Right lobe of liver (tissue), 6 donors: Measurements from ENCODE around the gene LOXL3. TPM values are rescaled to one million over a fixed set of nuclear protein-coding genes. Genes with fewer than 3 reads are reported as not detected.

Source experiments
- ATAC-seq, 4 donors: fragments of 200-7000 bp; cut with Tn5 transposase; one replicate each; pipeline ENCODE4 v1.9.1; 2020; ENCODE audit warnings: mild to moderate bottlenecking in 4 of 4, moderate library complexity in 4 of 4
- DNase-seq, 3 donors: peaks; one replicate each; pipeline ENCODE4 v3.0.0-alpha.2; 2020
- H3K27ac ChIP-seq, 3 donors: fragments of 200-600 bp; one replicate each; pipeline ENCODE4 v1.8.0; 2022
- H3K27me3 ChIP-seq, 2 donors: fragments of 200-600 bp; one replicate each; pipeline ENCODE4 v1.8.0; 2022
- H3K36me3 ChIP-seq, 4 donors: fragments of 200-600 bp; sonication (generic) in 1 of 4; one replicate each; pipeline versions ENCODE4 v1.5.1 to v1.8.0; 2017 to 2022; ENCODE audit warnings: control low read depth in 1 of 4
- H3K4me1 ChIP-seq, 4 donors: fragments of 200-600 bp; sonication (generic) in 1 of 4; one replicate each; pipeline versions ENCODE4 v1.5.1 to v1.8.0; 2017 to 2022; ENCODE audit warnings: control low read depth in 1 of 4
- H3K4me3 ChIP-seq, 3 donors: fragments of 200-600 bp; one replicate each; pipeline ENCODE4 v1.8.0; 2022
- H3K9me3 ChIP-seq, 4 donors: fragments of 200-600 bp; sonication (generic) in 1 of 4; one replicate each; pipeline versions ENCODE4 v1.5.1 to v1.8.0; 2017 to 2022; ENCODE audit warnings: control low read depth in 1 of 4
- CTCF ChIP-seq, 4 donors: fragments of 200-600 bp in 3 of 4; fragments of 450-650 bp in 1 of 4; IDR thresholded peaks; one replicate each; pipeline versions ENCODE4 v1.5.1 to v1.8.0; 2016 to 2022; ENCODE audit warnings: antibody characterized with exemption in 4 of 4, mild to moderate bottlenecking in 2 of 4
- POLR2A ChIP-seq: fragments of 450-650 bp; IDR thresholded peaks from one replicate; pipeline ENCODE4 v1.6.1; 2017; ENCODE audit warnings: antibody characterized with exemption, mild to moderate bottlenecking
- WGBS: methylation state at CpG from one replicate; pipeline ENCODE4 v1.1.6; 2018; ENCODE audit warnings: low coverage, low lambda C conversion rate; ENCODE audit not compliant: insufficient coverage; ENCODE audit errors: missing lambda C conversion rate; 5-methylcytosine and 5-hydroxymethylcytosine counted together
- intact Hi-C, 2 donors: fragments of 100-400 bp; cut with DNase I; formaldehyde crosslinking; loops; one replicate each; pipeline versions ENCODE4 v1.11.2 to v1.14.1; 2022
- total RNA-seq, 6 experiments: library from RNA; depleted of rRNA in 2 of 6; stranded (reverse); fragments of >200 nt in 2 of 6; fragmentation: NEBNext Ultra II Directional in 3 of 6; extraction: Animal tissue kit (Norgen Biotek cat#: 25700) in 3 of 6; gene quantifications; one replicate each; pipeline versions ENCODE4 v1.1.0 to v1.2.4, GENCODE V29; 2016 to 2023
- donor health status: DM: no; HTN: yes; CAD: no.
- donor health status: DM: no; HTN: no; CAD: no.
- donor health status: DM: no; HTN: no; CAD: no.
- donor health status: DM: no; HTN: yes; CAD: no.
- donor health status: DM: no; HTN: yes; CAD: no.

The LOXL3 gene
- total RNA-seq, 6 experiments from 2014 or later: 0.92 to 3.3 (median 1.8) TPM

DNA sequence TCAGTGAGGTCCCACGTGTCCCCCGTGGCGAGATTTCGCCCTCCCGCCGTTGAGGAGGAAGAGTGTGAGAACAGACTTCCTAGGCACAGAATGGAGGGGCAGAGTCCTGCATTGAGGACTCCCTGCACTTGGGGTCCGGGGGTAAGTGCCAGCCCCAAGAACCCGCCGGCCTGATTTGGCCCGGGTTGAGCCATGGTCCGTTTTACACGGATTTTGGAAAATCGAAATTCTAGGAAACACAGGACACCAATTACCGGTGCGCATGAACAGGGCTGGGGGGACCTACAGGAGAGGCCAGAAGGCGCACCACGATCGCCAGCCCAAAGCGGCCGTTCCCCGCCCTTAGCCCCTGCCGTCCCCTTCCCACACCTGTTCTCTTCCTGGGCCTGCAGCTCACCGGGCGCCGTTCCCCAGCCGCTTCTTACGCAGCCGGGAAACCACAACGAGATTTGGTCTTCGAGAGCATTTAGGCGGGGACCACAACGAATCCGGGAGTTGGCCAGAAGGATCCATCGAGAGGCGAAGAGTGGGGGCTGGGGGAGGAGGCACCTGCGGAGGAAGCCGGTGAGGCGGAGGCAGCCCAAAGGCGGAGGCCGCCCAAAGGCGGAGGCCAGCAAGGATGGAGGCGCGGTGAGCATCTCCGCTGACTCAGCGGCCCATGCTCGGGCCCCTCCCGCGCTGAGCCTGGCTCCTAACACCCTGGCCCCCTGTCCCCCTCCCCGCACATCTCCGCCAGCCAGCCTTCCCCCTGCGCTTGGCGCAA, 40.0 kb downstream of the LOXL3 start:
- Histone ChIP-seq H3K9me3 (no peaks in the 10 kb centered on the region), H3K4me1 (peaks cover 0 to 12% (median 0%) of the 10 kb centered on the region in 4 donors), H3K4me3 (no peak overlapping the region), H3K36me3 (no peaks in the 10 kb centered on the region), H3K27ac (no peak overlapping the region), H3K27me3 (peaks cover 6 to 52% of the 10 kb centered on the region in 2 donors)
- no peak for DNase-seq
- ATAC-seq: peak in 1 of 4 donors; percentile 4
- TF ChIP-seq CTCF (IDR thresholded peaks at IDR 0.05) (no peak), POLR2A (no peak)
- intact Hi-C loops: no loop called here
- WGBS: 4% methylated on average over 30 of the region's 52 CpGs

DNA sequence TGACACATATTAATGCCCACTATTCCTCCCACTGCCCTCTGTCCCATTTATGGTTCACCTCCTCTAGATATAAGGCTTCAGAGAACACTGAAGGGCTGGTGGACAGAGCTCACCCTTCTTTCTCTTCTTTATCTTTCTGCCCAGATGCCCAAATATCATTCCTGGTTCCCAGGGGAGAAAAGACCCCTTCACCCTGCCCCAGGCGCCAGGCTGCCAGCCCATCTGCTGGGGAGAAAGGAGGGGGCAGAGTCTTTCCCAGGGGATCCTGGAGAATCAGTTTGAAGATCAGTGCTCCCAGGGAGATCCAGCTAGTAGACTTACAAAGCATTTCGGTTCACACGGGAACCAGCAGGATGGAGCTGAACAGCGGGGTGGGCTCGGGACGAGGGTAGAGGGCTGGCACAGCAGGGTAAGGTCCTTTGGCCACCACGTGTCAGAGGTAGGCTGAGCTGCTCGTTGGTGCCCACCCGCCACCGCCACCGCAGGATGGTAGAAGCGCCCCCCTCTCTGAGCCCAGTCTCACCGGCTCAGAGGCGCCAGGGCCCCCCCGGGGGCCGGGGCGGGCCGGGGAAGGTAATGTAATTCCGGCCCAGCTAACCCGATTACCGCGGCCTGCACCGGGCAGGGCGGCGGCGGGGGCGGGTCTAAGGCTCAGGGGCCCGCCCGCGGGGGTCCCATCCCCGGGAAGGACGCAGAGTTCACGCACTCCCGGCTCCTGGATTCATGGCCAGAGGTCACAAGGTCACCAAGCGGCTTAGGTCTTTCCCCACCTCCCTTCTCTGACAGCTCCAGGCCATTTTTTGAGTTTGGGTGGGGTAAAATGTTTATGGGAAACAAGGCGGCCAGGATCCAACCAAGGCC, 40.8 kb downstream of the LOXL3 start:
- Histone ChIP-seq H3K36me3 (no peaks in the 10 kb centered on the region), H3K4me3 (no peak overlapping the region), H3K27me3 (peaks cover 6 to 52% of the 10 kb centered on the region in 2 donors), H3K27ac (no peak overlapping the region), H3K9me3 (no peaks in the 10 kb centered on the region), H3K4me1 (peaks cover 0 to 12% (median 0%) of the 10 kb centered on the region in 4 donors)
- no peak for DNase-seq
- intact Hi-C loops: no loop called here
- TF ChIP-seq CTCF (IDR thresholded peaks at IDR 0.05): no peak
- TF ChIP-seq POLR2A: no peak
- WGBS: 3% methylated on average over 12 of the region's 36 CpGs
- ATAC-seq: no peak

- TF ChIP-seq CTCF (IDR thresholded peaks at IDR 0.05) (no peak), POLR2A (no peak)
- Histone ChIP-seq H3K4me1 (peaks cover 0 to 15% (median 2%) of the 10 kb centered on the region in 4 donors), H3K27me3 (peaks cover 6 to 38% of the 10 kb centered on the region in 2 donors), H3K9me3 (no peaks in the 10 kb centered on the region), H3K27ac (no peak overlapping the region), H3K4me3 (no peak overlapping the region), H3K36me3 (no peaks in the 10 kb centered on the region)
- intact Hi-C loops: no loop called here
- DNase-seq: no peak
- whole genome bisulfite sequencing: 26% methylated on average over 8 of the region's 11 CpGs
- ATAC-seq: no peak
These were observed 42.4 kb downstream of the LOXL3 start for GRCh38 chr2:74511104-74511989.

DNA sequence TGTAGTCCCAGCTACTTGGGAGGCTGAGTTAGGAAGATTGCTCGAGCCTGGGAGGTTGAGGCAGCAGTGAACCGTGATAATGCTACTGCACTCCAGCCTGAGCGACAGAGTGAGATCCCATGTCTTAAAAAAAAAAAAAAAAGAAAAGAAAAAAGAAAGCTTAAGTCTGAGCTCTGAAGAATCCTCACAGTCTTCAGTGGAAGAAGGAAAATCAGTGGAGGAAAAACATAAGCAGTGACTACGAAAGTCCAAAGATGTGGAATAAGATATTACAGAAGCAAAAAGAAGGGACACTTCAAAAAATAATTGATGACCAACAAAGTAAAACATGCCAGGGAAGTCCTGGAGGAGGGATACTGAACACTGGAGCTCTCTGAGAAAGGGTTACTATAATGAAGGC, 43.5 kb downstream of the LOXL3 start:
- Histone ChIP-seq H3K27me3 (peaks cover 6 to 27% of the 10 kb centered on the region in 2 donors), H3K27ac (no peak overlapping the region), H3K4me3 (no peak overlapping the region), H3K9me3 (no peaks in the 10 kb centered on the region), H3K36me3 (no peaks in the 10 kb centered on the region), H3K4me1 (peaks cover 0 to 16% (median 6%) of the 10 kb centered on the region in 4 donors)
- TF ChIP-seq POLR2A (no peak), CTCF (IDR thresholded peaks at IDR 0.05) (no peak)
- intact Hi-C loops: no loop called here
- ATAC-seq (no peak), DNase-seq (no peak)
- WGBS: 85% methylated on average over 2 of the region's 4 CpGs
